Fibroblast of skin of left quadriceps (primary cell): ENCODE measurements around the gene SPG21.

Experiments
- DNase-seq, 2 experiments: peaks; one replicate each; pipeline ENCODE4 v3.0.0-alpha.2; 2013; ENCODE audit warnings: low read depth in 2 of 2

The SPG21 gene

DNA sequence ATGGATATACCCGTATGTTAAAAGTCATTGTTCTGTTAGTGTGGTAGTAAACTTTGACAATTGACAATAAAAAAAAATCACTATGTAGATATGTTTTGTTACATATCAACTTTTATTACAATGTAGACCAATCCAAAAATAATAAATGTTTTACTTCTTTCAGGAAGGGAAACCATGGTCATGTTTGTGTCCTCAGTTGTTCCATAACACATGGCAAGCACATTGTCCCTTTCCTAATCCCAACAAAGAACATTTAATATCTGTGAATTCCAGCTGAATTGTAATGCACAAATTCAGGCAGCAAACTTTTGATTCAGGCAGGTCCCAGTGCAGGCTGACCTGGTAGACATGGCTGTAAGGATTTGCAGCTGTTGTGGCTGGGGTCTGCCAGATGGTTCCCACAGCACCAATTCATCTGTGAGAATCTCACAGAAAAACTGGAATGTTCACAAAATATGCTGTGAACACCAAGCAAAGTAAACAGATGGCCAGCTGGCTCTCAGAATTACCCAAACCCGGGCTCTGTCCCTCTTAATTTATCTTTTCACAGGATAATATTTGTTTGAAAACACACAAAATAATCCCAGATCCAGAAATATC lies 1.9 kb upstream of the SPG21 start:
- no peak for DNase-seq

DNA sequence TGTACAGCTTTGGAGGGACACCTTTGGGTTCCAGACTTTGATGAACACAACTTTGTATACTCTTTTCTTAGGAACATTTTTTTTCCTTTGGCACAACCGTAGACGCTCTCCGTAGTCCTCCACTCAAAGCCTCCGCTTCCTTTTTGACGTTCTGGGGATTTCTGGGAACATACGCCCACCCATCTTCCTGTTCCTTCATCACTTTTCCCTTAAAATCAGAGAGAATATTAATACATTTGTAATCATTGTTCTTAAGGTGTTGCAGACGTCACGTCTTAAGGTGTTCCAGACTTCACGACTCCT lies 405 bp upstream of the SPG21 start:
- no peak for DNase-seq

DNA sequence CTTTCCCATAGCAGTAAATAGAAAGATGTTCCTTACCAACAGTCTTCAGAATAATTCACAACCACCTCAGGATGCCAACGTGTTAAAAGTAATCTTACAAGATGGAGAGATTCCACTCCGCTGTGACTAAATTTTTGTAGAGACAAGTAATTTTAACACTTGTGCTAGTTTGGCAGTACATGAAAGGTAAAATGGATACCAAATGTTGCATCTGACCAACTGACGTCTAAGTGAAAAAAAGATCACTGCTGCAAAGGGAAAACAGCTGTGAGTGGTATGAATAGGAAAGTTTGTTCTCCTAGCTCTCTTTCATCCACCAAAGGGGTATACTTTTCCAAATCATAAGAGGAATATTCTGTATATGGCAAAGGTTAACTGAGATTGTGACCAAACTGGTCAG lies 2.6 kb downstream of the SPG21 start:
- no peak for DNase-seq

DNA sequence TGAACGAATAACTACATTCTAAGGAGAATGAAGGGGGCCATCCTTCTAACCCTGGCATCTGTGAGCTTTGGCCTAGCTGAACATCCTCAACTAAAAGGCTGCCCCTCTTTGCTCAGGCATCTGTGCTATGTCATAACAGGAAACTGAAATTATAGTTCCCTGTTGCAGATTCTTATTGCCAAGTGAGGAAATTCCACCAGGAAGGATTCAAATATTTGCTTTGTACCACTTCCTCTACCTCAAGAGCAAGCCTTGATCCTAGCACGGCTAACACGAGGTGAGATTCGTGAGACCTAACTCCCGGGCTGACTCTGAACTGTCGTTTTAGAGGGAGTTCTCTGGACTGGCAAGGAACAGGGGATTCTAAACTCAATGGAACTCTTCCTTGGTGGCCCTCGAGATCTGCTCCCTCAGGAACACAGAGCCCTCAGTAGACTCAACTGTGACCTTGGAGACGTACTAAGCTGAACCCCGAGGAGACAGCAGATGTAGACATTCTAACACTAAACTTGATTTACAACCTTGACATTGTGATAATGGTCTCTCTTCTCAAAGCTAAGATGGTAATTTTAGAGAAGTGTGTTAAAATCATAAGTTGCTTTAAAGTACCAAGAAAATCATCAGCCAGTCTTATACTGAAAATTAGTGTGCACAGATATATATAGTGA lies 4.2 kb downstream of the SPG21 start:
- peak; percentile 34 to 40 for DNase-seq

DNA sequence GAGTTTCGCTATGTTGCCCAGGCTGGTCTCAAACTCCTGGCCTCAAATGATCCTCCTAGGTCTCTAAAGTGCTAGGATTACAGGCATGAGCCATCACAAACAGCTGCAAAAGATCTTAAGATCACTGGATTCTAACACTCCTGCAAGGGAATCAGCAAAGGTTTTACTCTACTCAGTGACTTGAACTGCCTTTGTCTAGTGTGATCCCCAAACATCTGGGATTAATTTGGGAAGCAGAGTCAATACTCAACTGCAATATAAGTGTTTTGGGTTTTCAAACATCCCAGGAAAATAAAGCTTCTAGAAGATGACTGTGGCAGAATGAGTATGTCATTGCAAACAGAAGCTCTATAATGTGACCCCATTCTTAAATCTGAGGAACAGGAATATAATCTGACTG lies 7.2 kb downstream of the SPG21 start:
- DNase-seq, result peak; percentile 52 to 60

DNA sequence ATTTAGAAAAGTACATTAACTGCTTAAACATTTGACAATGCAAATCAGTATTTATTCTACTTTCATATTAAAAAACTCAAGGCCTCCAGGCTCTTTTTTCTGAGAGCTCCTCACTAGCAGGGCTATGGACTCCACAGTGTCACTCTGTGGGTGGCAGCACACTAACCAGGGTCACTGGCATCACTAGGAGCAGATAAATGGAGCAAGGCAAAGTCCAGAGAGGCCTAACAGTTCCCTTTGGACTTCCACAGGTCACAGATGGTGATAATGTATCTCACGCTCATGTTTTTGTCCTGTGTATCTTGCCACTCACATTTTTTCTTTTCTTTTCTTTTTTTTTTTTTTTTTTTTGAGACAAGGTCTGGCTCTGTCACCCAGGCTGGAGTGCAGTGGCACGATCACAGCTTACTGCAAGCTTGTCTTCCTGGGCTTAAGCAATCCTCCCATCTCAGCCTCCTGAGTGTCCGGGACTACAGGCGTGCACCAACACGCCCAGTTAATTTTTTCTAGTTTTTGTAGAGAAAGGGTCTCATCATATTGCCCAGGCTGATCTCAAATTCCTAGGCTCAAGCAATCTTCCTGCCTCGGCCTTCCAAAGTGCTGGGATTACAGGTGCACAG lies 7.8 kb downstream of the SPG21 start:
- DNase-seq, result no peak

DNA sequence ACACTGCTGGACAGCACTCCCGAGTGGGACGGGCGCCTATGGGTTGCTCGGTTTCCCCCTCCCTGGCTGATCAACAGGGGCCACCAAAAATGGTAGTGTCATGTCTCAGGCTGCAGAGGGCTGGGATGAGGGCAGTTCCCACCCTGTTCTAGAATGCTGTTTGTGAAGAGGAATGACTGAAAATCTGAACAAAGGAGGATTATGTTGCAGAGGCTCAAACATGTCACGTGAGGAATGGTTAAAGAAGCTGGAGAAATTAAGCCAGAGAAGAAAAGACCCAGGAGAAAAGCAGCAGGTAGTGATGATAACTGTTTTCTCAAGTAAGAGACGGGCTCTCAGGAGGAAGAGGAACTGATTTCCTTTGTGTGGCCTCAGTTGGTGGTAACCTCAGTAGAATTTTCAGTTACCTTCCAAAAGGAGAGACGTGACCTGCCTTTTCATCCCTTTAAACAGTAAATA lies 10.4 kb downstream of the SPG21 start:
- no peak for DNase-seq

DNA sequence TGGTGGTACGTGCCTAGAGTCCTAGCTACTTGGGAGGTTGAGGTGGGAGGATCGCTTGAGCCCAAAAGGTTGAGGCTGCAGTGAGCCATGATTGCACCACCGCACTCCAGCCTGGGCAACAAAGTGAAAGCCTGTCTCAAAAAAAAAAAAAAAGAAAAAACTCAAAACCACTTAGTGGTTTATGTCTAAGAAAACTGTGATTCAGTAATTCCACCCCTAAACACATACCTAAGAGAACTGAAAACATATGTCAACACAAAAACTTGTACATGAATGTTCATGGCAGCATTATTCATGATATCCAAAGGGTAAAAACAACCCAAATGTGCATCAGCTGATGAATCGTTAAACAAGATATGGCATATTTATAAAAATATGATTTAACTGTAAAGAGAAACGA lies 14.3 kb downstream of the SPG21 start:
- peak in 1 of 2 experiments; percentile 15 for DNase-seq

DNA sequence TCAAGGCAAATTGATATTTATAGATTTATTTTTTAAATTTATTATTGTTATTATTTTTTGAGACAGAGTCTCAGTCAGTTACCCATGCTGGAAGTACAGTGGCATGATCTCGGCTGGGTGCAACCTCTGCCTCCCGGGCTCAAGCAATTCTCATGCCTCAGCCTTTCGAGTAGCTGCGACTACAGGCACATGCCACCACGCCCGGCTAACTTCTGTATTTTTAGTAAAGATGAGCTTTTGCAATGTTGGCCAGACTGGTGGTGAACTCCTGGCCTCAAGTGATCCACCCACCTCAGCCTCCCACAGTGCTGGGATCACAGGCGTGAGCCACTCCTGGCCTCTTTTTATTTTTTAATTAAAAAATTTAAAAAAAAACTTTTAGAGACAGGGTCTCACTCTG lies 19.0 kb downstream of the SPG21 start:
- no peak for DNase-seq

DNA sequence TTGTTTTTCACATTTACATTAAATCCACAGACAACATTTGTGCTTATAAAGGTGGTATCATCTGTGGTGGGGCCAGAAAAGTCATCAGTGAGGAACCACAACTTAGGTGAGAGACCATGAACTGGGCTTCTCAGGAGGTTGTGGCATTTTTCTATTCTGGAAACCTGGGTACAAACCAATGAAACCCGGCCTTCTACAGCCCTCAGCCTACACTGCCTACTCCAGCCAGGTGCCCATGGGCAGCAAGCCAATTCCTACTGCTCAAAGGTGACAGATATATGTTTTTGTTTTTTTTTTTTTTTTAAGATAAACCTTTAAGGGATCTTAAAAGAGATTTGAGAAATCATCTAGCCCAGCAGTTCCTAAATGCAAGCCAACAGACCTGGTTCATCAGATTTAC lies 20.3 kb downstream of the SPG21 start:
- no peak for DNase-seq

DNA sequence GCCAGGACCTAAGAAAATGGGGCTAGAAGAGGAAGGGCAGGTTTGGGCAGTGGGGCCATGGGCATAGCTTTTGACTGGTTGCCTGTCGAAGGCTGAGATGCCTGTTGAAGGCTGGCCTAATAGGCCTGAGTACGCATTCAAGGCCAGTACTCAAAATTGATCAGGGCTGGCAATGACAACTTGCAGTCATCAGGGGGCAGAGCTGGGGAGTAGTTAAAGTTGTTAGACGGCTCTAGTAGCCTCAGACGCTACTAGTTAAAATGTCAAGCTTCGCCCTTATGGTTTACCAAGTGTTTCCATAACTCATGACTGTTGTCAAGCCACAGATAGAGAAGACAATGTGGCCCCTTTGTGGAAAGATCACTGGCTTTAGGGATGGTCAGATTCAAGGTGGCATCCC lies 28.7 kb downstream of the SPG21 start:
- no peak for DNase-seq

DNA sequence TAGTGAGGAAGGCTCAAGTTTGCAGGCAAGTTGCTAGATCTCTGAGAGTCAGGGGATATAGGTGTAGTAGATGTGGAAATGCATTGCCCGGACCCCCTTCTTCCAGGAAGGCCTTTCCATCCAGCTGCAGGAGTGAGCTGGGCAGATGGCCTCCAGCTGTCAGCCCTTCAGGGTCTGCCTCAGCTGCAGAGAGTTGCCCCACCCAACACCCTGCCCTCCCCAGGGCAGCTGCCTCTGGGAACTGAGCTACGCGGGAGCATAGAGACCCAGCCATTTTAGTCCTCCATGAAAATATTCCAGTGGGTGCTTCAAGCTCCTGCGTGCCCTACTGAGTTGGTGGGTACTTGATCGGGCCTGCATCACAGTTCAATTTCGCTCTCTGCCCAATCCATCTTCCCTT lies 29.6 kb downstream of the SPG21 start:
- DNase-seq, result no peak

DNA sequence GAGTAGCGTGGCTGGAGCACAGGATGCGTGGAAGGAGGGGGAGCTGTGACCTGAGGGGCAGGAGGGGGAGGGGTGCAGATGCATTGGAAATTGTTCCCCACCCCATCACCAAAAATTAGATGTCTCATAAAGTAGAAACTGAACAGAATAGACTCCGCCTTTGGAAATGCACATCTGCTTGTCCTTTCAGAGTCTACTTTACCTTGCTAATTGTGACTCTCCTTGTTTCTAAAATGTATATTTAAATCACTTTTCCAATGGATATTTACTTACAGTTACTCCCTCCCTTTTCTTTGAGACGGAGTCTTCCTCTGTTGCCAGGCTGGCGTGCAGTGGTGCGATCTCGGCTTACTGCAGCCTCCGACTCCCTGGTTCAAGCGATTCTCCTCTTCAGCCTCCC lies 30.6 kb downstream of the SPG21 start:
- DNase-seq, result no peak

DNA sequence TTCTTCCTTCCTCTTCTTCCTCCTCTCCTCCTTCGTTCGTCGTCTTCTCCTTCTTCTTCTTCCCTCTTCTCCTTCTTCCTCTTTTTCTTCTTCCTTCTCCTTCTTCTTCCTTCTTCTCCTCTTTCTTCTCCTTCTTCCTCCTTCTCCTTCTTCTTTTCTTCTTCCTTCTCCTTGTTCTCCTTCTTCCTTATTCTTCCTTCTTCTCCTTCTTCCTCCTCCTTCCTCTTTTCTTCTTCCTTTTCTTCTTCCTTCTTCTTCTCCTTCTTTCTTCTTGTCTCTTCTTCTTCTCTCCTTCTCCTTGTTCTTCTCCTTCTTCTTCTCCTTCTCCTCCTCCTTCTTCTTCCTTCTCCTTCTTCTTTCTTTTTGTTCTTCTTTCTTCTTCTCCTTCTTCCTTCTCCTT lies 35.3 kb downstream of the SPG21 start:
- no peak for DNase-seq

DNA sequence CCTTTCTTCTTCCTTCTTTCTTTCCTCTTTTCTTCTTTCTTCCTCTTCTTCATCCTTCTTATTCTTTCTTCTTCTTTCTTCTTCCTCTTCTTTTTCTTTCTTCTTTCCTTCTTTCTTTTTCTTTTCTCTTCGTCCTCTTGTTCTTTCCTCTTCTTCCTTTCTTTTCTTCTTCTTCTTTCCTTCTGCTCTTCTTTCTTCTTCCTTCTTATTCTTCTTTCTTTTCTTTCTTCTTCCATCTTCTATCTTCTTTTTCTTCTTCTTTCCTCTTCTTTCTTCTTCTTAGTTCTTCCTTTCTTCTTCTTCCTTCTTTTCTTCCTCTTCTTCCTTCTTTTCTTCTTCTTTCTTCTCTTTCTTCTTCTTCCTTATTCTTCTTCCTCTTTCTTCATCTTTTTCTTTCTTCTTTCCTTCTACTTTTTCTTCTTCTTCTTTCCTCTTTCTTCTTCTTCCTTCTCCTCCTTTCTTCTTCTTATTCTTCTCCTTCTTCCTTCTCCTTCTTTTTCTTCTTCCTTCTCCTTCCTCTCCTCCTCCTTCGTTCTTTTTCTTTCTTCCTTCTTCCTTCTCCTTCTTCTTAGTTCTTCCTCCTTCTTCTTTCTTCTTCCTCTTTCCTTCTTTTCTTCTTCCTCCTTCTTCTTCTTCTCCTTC lies 37.8 kb downstream of the SPG21 start:
- DNase-seq, result no peak

DNA sequence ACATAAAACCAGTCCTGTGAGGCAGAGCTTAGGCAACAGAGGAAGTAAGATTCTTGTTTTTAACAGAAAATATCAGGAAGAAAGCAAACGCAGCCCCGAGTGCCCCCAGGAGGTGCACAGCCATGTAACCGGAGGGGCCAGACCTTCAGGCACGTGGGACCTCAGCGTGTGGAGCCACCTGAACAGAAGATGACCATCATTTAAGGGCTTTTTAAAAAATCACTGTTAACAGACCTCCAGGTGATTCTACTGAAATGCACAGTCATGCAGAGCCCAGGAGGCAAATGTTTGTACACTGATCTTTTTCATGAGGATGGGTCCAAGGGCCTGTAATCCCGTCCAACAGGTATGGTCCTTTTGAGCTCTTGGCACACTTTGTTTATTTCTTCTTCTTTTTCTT lies 38.8 kb downstream of the SPG21 start:
- no peak for DNase-seq

DNA sequence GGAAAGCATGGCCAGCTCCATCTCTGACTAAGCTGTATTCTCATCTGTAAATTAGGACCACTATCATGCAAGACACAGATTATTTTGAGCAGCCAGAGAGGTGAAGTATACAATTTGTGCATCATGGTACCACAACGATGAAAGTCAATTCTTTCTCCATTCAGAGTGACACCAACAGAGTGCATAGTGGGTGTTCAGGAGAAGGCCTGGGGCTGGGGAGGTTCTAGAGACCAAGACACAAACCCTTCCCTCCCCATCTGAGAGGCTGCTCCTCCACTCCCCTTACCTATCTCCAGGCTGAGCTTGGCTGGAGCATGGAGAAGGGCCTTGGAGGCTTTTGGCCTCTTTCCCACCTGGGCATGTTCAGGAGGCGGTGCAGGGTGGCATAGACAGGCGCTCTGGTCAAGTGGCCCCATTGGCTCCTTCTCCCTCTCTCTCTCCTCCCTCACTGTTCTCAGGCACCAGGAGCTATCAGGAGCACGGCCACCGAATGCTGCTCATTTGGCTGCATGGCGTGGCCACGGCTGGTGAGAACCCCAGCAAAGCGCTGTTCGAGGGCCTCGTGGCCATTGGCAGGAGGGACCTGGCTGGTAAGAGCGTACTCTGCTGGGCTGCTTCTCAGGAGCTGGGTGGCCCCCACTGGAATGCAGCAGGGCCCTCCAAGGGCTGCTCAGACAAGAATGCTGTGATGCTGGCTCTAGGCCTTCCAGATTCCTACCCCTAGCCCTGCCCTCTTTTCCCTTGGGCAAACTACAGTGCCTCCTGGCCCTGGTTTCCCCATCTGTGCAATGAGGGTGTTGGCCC lies 40.1 kb downstream of the SPG21 start:
- DNase-seq, result no peak

DNA sequence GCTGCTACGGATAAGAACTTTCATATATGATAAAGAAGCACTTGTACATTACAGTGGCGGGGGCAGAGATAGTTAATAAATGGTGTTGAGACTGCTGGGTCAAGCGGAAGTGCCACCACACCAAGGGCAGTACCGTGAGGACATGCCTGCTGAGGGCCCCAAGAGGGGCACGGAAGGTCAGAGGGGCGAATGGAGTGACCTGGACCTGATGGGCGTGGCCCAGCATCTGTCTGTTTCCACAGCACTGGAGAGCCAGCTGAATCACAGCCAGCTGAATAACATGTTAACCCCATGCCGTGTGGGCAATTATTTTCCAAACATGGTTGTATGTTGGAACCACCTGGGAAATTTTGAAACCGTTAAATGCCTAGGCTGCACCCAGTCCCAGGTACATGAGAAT lies 40.8 kb downstream of the SPG21 start:
- DNase-seq, result no peak

DNA sequence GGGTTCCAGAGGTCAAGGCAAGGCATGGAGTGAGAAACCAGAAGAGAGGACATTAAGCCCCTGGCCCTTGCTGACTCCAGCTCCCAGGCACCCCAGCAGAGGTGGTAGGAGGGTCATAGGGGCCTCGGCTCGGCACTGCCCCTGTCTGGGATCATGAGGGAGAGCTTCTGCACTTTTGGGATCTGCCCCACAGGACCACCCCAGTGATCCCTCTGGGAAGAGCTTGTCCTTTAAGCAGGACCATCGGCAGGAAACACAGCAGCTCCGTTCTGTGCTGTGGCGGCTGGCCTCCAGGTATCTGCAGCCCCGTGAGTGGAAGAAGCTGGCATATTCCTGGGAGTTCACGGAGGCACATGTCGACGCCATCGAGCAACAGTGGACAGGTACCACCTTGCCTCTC lies 42.5 kb downstream of the SPG21 start:
- no peak for DNase-seq

DNA sequence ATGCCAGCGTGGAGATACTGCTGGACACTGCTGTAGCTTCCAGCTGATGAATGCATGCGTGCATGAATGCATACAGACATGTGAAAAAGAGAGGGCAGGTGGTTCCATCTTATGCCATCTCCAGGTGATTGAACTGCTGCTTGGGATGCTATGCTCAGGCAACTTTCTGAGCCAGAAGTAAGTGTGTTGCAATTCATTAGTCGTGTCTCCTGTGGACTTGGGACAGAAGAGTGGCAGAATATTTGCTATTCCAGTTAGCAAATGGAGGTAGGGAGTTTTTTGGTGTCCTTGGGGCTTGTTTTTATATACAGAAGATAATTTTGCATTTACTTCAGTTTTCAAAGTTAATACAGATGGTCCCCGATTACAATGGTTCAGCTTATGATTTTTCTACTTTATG lies 44.8 kb downstream of the SPG21 start:
- DNase-seq, result no peak

DNA sequence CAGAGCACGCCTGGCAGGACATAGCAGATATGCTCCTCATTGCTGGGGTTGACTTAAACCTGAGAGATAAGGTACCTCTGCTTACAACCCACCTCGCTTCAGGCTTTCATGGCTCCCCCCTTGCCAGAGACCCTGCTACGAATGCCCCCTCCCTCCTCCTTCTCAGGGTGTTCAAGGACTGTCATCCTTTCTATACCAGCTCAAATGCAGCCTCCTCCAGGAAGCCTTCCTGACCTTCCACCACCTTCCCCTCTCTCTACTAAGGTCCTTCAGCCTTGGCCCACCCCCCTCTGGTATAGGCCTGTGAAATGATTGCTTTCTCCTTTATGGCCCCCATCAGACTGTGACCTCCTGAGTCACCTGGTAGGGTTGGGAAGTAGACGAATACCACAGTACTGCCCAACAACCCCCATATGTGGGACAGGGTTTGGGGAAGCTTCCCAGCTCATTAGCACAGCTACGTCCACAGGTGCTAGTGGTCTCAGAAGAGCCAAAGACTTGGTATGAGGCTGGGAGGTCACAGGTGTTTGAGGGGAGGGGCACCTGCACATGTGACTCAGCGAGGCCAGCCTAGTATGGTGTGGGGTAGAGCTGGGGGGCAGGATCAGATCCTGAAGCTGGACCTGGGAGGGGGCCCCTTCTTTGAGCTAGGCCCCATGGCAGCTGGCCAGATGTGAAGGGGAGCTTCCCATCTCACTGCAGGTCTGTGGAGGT lies 46.0 kb downstream of the SPG21 start:
- no peak for DNase-seq

DNA sequence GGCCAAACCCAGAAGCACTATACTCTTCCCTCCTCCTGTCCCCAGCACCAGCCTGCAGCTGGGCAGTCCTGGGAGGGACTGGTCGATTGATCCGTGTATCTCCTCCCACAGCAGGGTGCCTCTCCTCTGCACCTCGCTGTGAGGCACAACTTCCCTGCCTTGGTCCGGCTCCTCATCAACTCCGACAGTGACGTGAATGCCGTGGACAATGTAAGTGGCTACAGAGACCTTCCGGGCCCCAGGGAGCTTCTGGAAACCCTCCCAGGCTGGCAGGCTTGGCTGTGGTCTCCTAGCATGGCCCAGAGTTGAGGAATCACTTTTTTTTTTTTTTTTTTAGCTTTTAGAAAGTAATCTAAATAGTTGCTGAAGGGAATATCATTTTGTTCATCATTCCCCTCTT lies 47.4 kb downstream of the SPG21 start:
- no peak for DNase-seq
